ENCODE results near the gene VSTM1.

DNA sequence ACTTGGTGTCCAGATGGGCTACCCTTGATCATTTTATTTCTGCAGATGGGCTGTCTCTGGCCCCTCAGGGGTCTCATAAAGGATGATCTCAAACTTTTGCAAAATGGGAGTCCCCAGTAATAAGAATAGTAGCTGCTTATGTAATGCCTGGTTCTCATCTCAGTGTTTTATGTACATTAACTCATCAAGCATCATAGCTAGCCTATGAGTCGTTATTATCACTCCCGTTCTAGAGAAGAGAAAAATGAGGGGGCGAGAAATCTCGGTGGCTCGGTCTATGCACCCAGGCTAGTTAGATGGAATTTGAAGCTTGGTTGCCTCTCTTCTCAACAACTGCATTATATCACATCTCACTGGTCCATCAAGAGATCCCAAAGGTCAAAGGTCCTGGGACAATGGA is 68.9 kb downstream of the VSTM1 start:
- TF ChIP-seq CREM (CRISPR knock-in tag; IDR thresholded peaks at IDR 0.05) (no peak), CTCF (IDR thresholded peaks at IDR 0.05) (no peak), ZNF219 (CRISPR knock-in tag; IDR thresholded peaks at IDR 0.05; ENCODE audit: borderline replicate concordance) (no peak), EMX1 (CRISPR knock-in tag; IDR thresholded peaks at IDR 0.05) (no peak), E2F5 (CRISPR knock-in tag; IDR thresholded peaks at IDR 0.05) (no peak), GRHL2 (CRISPR knock-in tag; IDR thresholded peaks at IDR 0.05; ENCODE audit: insufficient replicate concordance, severe bottlenecking) (no peak), HMGXB4 (CRISPR knock-in tag; IDR thresholded peaks at IDR 0.05) (no peak), CBFB (CRISPR knock-in tag; IDR thresholded peaks at IDR 0.05; ENCODE audit: low read depth) (no peak), USF2 (CRISPR knock-in tag; IDR thresholded peaks at IDR 0.05) (no peak), OVOL2 (CRISPR knock-in tag; IDR thresholded peaks at IDR 0.05; ENCODE audit: borderline replicate concordance) (no peak), ZNF671 (CRISPR knock-in tag; IDR thresholded peaks at IDR 0.05) (no peak), USF1 (CRISPR knock-in tag; IDR thresholded peaks at IDR 0.05) (no peak), TCF7 (CRISPR knock-in tag; IDR thresholded peaks at IDR 0.05; ENCODE audit: low read depth) (no peak), E2F1 (CRISPR knock-in tag; IDR thresholded peaks at IDR 0.05) (no peak)
